HK-2 (cell line): ENCODE measurements around the gene ITGB3.
A peak's percentile ranks its signal among the peaks of the same experiment; 100 is the strongest.
"Not testable (repeated sequence)": the region's sequence is repeated elsewhere in the genome, so short reads cannot be mapped to it uniquely, and the experiment has no call there.

ENCODE experiments used
- DNase-seq: peaks from one replicate; pipeline ENCODE4 v3.0.0-alpha.2; 2018; ENCODE audit not compliant: unreplicated experiment

Gene ITGB3

GRCh38 chr17:47253541-47254402 is at the start of gene ITGB3:
TSS of gene ITGB3 (plus strand) at chr17:47253827. CDS start at chr17:47253862, 35 bp downstream.
- peak; percentile 83 for DNase-seq

- peak; percentile 37 for DNase-seq
Observed at GRCh38 chr17:47203984-47204721, 49.5 kb upstream of the ITGB3 start.

- peak; percentile 44 for DNase-seq
Observed at GRCh38 chr17:47204722-47205418, 48.8 kb upstream of the ITGB3 start.

- DNase-seq, result peak; percentile 83
Observed at GRCh38 chr17:47205419-47205963, 48.1 kb upstream of the ITGB3 start.

DNA sequence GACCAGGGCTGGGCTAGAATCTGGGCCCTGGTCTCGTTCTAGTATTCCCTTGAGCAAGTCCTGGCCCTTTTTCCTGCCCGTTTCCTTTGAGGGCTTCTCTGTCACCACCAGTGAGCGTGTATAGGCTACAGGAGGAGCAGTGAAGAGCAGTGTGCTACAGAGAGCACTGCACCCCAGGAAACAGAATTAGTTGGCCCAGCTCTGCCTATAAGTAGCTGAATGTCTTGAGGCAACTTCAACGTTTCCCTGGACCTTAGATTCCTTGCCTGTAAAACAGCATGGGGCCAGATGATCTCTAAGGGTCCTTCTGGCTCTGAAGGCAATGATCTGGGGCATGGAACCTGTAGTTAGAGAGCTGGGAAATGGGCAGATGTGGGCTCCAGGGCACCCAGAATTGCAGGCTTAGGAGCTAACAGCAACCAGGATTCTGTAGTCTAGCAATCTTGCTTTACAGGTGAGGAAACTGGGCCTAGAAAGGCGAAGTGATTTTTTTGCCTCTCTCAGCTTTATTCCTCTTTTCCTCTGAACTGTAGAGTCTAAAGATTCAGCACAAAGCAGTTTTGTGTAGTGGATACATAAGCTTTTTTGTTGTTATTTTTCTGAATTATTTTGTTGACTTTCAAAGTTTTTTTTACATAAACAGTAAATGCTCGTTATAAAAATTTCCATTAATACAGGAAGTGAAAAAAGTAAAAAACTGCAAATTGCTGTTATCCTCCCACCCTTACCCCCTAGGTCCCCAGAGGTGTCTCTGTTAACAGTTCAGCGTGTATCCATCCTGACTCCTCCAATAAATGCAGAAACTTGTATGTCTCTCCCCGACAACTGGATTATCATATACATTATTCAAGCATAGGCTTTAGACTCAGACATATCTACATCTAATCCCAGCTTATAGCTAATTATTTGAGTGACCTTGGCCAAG is 46.2 kb upstream of the ITGB3 start:
- no peak for DNase-seq

DNA sequence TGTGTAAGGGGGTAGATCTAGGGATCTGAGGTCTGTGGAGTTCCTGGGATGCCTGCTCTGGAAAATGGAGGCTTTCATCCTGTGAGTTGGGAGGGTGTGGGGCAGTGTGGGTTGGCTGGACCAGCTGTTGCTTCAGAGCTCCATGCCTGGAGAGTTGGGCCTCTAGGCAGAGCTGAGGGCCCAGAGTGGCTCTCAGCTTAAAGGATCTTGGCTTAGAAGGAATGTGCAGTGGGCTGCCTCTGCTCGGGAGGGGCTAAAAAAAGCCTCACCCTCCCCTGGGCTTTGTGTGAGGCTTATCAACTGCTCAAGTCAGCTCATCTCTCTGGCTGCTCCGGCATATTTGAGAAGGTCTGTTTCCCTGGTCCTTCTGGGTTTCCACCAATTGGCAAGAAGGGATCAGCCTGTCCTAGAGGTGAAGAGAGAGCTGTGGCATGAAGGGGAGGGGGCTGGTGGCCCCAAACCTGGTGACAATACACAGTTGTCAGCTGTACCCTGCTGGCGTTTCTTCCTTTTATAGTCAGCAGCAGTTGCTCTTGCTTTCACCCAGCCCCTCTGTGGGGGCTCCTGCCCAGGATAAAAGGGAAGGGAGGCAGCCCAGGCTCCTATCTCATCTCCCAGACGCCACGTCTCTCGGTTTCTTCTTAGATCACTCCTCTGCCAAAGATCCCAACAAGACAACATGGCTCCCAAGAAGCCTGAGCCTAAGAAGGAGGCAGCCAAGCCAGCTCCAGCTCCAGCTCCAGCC is 44.7 kb upstream of the ITGB3 start, which contains the start of gene MYL4:
MYL4 (plus strand) TSS at position 605 of the 745 bp plus-strand sequence; CDS start at position 680, 75 bp downstream.
- no peak for DNase-seq

GRCh38 chr17:47209499-47209898 is 44.1 kb upstream of the ITGB3 start:
- no peak for DNase-seq

- DNase-seq, result no peak
Observed at GRCh38 chr17:47210105-47210504, 43.5 kb upstream of the ITGB3 start.

DNA sequence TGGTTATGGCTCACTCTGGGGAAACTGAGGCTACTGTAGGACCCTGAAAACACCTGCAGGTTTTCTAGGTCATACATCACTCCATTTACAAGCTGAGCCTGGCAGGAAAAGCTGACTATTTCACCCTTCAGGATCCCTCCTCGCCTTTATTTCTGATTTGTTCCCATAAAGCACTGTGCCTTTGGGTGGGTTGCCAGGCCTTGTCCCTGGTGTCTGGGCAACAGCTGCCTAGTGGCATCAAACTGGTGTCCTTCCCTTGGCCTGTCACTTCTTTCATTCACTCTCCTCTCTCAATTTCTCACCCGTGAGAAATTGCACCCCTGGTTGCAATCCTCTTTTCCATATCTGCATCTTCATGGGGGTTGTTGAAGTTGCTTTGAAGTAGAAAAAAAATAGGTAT is 42.8 kb upstream of the ITGB3 start:
- DNase-seq, result no peak

DNA sequence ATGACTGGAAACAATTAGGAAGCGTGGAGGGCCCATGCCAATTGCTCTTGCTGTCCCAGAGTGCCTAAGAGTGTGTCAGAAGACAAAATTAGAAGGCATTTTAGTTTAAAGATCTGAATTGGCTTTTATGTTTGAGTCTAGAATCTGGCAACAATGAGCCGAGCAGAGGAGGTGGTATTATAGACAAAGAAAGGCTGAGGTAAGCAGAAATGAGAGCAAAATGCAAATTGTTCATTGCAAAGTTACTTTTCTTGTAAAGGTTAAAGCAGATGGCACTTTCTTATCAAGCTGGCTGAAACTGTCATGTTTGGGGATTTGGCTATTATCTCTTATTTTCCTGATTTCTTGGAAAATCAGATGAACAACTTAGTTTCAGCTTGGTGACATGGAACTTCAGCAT is 41.2 kb upstream of the ITGB3 start:
- DNase-seq, result no peak

DNA sequence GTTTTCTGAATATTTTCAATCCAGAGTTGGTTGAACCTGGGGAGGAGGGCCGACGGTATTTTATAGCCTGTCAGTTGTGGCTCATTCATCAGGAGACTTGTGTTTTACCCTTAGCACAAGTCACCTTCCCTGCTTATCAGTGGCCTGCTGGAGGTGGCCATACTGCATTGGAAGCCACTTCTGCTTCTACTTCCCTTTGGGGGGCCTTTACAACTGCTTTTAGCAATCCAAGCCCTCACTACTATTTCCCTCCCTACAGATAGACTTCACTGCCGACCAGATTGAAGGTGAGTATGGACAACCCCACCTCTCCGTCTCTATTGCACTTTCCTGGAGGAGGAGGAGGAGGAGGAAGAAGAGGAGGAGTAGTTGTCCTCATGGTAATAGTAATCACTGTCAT is 40.1 kb upstream of the ITGB3 start:
- no peak for DNase-seq

DNA sequence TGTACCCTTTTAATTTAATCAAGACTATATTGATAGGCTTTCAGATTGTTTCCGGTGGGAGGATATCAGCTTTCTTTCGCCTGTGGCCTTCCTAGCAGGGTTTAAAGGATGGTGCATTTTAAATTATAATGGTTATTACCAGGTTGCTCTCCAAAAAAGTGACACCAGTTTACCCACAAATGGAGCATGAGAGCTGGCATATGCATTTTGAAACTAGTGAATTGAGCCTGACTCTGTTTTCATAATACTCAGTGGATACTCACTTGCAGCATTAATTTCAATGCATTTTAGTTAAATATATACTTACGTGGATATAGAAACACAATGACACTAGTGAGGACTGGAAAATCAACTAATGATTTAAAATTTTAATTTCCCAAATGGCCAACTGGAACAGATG is 38.7 kb upstream of the ITGB3 start:
- DNase-seq, result no peak

DNA sequence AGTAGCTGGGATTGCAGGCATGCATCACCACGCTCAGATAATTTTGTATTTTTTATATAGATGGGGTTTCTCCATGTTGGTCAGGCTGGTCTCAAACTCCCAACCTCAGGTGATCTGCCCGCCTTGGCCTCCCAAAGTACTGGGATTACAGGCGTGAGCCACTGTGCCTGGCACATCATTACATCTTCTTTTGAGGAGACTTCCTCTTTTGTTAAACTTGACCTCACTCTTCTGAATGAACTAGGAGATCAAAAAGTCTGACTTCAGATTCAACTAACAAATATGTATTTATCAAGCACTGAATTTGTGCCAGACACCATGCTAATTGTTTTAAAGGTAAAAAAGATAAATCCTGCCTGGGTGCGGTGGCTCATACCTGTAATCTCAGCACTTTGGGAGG is 36.8 kb upstream of the ITGB3 start:
- DNase-seq, result not testable (repeated sequence)

- not testable (repeated sequence) for DNase-seq
Observed at GRCh38 chr17:47217279-47217678, 36.3 kb upstream of the ITGB3 start.

GRCh38 chr17:47218896-47219430 is 34.7 kb upstream of the ITGB3 start:
- no peak for DNase-seq

DNA sequence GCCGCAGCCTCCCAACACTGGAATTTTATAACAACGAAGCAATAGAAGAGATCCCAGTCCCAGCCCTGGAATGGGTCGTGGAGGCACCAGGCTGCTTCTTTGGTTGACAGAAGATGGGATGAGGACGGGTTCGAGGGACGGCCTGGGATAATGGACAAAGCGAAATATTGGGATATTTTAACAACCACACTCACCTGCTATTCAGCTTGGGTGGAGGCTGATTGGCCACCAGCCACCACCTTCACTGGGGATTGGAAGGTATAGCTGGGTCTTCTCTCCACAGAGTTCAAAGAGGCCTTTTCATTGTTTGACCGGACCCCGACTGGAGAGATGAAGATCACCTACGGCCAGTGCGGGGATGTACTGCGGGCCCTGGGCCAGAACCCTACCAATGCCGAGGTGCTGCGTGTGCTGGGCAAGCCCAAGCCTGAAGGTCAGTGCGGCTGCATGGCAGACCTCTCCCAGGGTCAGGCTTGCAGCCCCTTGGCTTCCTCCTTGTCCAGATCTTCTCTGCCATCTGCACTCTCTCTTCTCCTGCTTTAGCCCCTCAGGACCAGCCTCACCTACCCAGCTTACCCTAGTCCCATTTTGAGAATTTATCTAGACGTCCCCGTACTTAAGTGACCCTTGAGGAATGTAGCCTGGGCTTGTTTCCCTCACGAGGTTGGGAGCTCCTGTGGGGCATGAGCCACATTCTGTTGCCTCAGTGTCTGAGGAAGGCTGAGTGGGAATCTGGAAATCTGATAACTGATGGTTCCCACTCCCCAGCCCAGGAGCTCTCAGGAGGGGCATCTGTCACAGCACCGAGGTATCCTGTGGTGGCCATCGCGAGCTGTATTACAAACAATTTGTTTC is 33.8 kb upstream of the ITGB3 start:
- DNase-seq, result no peak

GRCh38 chr17:47220531-47220999 is 33.1 kb upstream of the ITGB3 start:
- no peak for DNase-seq

GRCh38 chr17:47221154-47221553 is 32.5 kb upstream of the ITGB3 start:
- no peak for DNase-seq

GRCh38 chr17:47222047-47222446 is 31.6 kb upstream of the ITGB3 start:
- no peak for DNase-seq
